A673 (cell line): ENCODE measurements around the gene NINJ1. TPM values are rescaled to one million over a fixed set of nuclear protein-coding genes. Genes with fewer than 3 reads are reported as not detected.

Experiments used
- BruUV-seq: library from RNA; stranded (reverse); fragments of 400-500 nt; replicated peaks from 2 replicates; lab custom pipeline; 2021; lab: Mats Ljungman, UMichigan
- CTCF ChIA-PET: fragments of 300-600 bp; sonication (Branson Sonifier 250); formaldehyde crosslinking; loops from one replicate; lab custom pipeline; 2022; ENCODE audit warnings: antibody characterized with exemption; lab: Charles Lee
- POLR2A ChIA-PET: fragments of 300-600 bp; sonication (Branson Sonifier 250); formaldehyde crosslinking; loops from one replicate; lab custom pipeline; 2022; ENCODE audit warnings: antibody characterized with exemption; ENCODE audit not compliant: low non-redundant PET; lab: Charles Lee
- DNase-seq: peaks from one replicate; pipeline ENCODE4 v3.0.0-alpha.2; 2015; ENCODE audit warnings: low spot score
- H3K27ac ChIP-seq: fragments of 200-600 bp; sonication (generic); 2 replicates; pipeline ENCODE4 v1.5.1; 2016; ENCODE audit warnings: mixed run types, low read depth, mild to moderate bottlenecking, mixed read lengths, antibody characterized with exemption, low read length; ENCODE audit not compliant: poor library complexity, severe bottlenecking
- H3K27me3 ChIP-seq: fragments of 200-600 bp; sonication (generic); replicated peaks from 2 replicates; pipeline ENCODE4 v1.6.1; 2017; ENCODE audit warnings: mixed run types, low read depth, mild to moderate bottlenecking, mixed read lengths, antibody characterized with exemption, low read length; ENCODE audit not compliant: insufficient read depth, poor library complexity
- H3K36me3 ChIP-seq: fragments of 200-600 bp; sonication (generic); 2 replicates; pipeline ENCODE4 v1.6.1; 2016; ENCODE audit warnings: mixed run types, mild to moderate bottlenecking, mixed read lengths, antibody characterized with exemption, low read length; ENCODE audit not compliant: insufficient read depth, poor library complexity, severe bottlenecking
- H3K4me1 ChIP-seq: fragments of 200-600 bp; sonication (generic); 2 replicates; pipeline ENCODE4 v1.6.1; 2017; ENCODE audit warnings: mixed run types, mild to moderate bottlenecking, mixed read lengths, antibody characterized with exemption, low read length; ENCODE audit not compliant: insufficient read depth, poor library complexity, severe bottlenecking
- H3K4me3 ChIP-seq: fragments of 200-600 bp; sonication (generic); 2 replicates; pipeline ENCODE4 v1.5.1; 2016; ENCODE audit warnings: low read depth, mixed run types, mild to moderate bottlenecking, mixed read lengths, low read length; ENCODE audit not compliant: poor library complexity, severe bottlenecking
- H3K9me3 ChIP-seq: fragments of 200-600 bp; sonication (generic); 2 replicates; pipeline ENCODE4 v1.6.1; 2016; ENCODE audit warnings: mixed run types, low read depth, mild to moderate bottlenecking, mixed read lengths, antibody characterized with exemption, low read length; ENCODE audit not compliant: poor library complexity, severe bottlenecking
- CTCF ChIP-seq: fragments of 300-800, 200-600 bp; sonication (generic); conservative IDR thresholded peaks from 2 replicates; pipeline ENCODE4 v1.5.1; 2017; ENCODE audit warnings: low read depth, mild to moderate bottlenecking, antibody characterized with exemption, low read length, moderate library complexity, mixed read lengths
- EZH2 ChIP-seq: fragments of 200-600 bp; sonication (generic); IDR thresholded peaks from 2 replicates; pipeline ENCODE4 v1.6.1; 2017; ENCODE audit warnings: borderline replicate concordance, low read depth, mild to moderate bottlenecking, mixed read lengths, antibody characterized with exemption, low read length; ENCODE audit not compliant: poor library complexity, severe bottlenecking
- intact Hi-C: fragments of 100-400 bp; cut with micrococcal nuclease; formaldehyde crosslinking; loops from one replicate; pipeline ENCODE4 v1.10.0; 2022; ENCODE audit not compliant: unreplicated experiment
- total RNA-seq: library from RNA; stranded (reverse); gene quantifications from 2 replicates; pipeline ENCODE4 v1.2.3, GENCODE V29; 2021

NINJ1 gene
- total RNA-seq, 1 experiment from 2014 or later, result 9.2 TPM

- TF ChIP-seq CTCF, result no peak
- TF ChIP-seq EZH2, result no peak
- ChIA-PET CTCF (no interaction called here), POLR2A (no interaction called here)
- H3K27me3 ChIP-seq, result no peaks in the 10 kb centered on the region
- H3K27ac ChIP-seq, result no peak overlapping the region
- no peaks in the 10 kb centered on the region for H3K9me3 ChIP-seq
- no peak for DNase-seq
- intact Hi-C loops, result no loop called here
- H3K4me3 ChIP-seq, result no peak overlapping the region
- H3K36me3 ChIP-seq, result no peaks in the 10 kb centered on the region
- H3K4me1 ChIP-seq, result no peaks in the 10 kb centered on the region
- no TSS peak for BruUV-seq
Measured at GRCh38 chr9:93111371-93112115, 22.5 kb downstream of the NINJ1 start.

GRCh38 chr9:93111001-93111370, 23.1 kb downstream of the NINJ1 start:
- ChIA-PET POLR2A (no interaction called here), CTCF (no interaction called here)
- H3K27me3 ChIP-seq, result no peaks in the 10 kb centered on the region
- intact Hi-C loops, result no loop called here
- no peaks in the 10 kb centered on the region for H3K36me3 ChIP-seq
- no peak overlapping the region for H3K4me3 ChIP-seq
- H3K9me3 ChIP-seq, result no peaks in the 10 kb centered on the region
- TF ChIP-seq EZH2 (no peak), CTCF (no peak)
- no TSS peak for BruUV-seq
- H3K27ac ChIP-seq, result no peak overlapping the region
- no peak for DNase-seq
- H3K4me1 ChIP-seq, result no peaks in the 10 kb centered on the region

- no peaks in the 10 kb centered on the region for H3K4me1 ChIP-seq
- no peaks in the 10 kb centered on the region for H3K27me3 ChIP-seq
- intact Hi-C loops, result no loop called here
- no peak overlapping the region for H3K27ac ChIP-seq
- TF ChIP-seq CTCF (no peak), EZH2 (no peak)
- ChIA-PET POLR2A (no interaction called here), CTCF (no interaction called here)
- no peak for DNase-seq
- H3K9me3 ChIP-seq, result no peaks in the 10 kb centered on the region
- H3K36me3 ChIP-seq, result no peaks in the 10 kb centered on the region
- no TSS peak for BruUV-seq
- no peak overlapping the region for H3K4me3 ChIP-seq
Measured at GRCh38 chr9:93110311-93110855, 23.7 kb downstream of the NINJ1 start.
